Measurements from ENCODE around the gene SLC6A14.

DNA sequence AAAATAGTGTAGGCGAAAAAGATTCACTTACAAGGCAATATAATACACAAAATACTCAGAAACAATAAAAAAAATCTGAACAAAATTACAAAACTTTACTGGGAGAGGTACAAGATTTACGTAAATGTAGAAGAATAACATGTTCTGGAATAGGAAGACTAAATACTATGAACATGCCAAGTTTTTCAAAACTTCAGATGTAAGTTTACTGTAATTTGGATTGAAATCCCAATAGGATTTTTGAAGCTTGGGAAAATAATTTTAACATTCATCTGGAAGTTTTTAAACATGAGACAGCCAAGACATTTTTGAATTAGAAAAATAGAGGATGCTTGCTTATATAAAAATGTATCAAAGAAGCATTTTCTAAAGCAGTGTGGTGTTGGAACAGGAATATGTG lies 56.9 kb downstream of the SLC6A14 start:
- TF ChIP-seq CTCF (conservative IDR thresholded peaks at IDR 0.05; ENCODE audit: low read depth in 2 of 2) = no peak
- TF ChIP-seq ZNF331 (CRISPR knock-in tag; IDR thresholded peaks at IDR 0.05; ENCODE audit: low read depth) = no peak
- no peak for TF ChIP-seq EZH2 (IDR thresholded peaks at IDR 0.05; ENCODE audit: low read depth, unreplicated experiment)
- TF ChIP-seq, protein P1, sequence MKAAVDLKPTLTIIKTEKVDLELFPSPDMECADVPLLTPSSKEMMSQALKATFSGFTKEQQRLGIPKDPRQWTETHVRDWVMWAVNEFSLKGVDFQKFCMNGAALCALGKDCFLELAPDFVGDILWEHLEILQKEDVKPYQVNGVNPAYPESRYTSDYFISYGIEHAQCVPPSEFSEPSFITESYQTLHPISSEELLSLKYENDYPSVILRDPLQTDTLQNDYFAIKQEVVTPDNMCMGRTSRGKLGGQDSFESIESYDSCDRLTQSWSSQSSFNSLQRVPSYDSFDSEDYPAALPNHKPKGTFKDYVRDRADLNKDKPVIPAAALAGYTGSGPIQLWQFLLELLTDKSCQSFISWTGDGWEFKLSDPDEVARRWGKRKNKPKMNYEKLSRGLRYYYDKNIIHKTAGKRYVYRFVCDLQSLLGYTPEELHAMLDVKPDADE (IDR thresholded peaks at IDR 0.05) = no peak
- TF ChIP-seq POLR2AphosphoS5 (IDR thresholded peaks at IDR 0.05; ENCODE audit: low read depth) = no peak
- no peak for TF ChIP-seq EZH2phosphoT487 (IDR thresholded peaks at IDR 0.05; ENCODE audit: unreplicated experiment)
- no peak for TF ChIP-seq CREB1 (CRISPR knock-in tag; IDR thresholded peaks at IDR 0.05; ENCODE audit: low read depth)
- TF ChIP-seq, protein P2, sequence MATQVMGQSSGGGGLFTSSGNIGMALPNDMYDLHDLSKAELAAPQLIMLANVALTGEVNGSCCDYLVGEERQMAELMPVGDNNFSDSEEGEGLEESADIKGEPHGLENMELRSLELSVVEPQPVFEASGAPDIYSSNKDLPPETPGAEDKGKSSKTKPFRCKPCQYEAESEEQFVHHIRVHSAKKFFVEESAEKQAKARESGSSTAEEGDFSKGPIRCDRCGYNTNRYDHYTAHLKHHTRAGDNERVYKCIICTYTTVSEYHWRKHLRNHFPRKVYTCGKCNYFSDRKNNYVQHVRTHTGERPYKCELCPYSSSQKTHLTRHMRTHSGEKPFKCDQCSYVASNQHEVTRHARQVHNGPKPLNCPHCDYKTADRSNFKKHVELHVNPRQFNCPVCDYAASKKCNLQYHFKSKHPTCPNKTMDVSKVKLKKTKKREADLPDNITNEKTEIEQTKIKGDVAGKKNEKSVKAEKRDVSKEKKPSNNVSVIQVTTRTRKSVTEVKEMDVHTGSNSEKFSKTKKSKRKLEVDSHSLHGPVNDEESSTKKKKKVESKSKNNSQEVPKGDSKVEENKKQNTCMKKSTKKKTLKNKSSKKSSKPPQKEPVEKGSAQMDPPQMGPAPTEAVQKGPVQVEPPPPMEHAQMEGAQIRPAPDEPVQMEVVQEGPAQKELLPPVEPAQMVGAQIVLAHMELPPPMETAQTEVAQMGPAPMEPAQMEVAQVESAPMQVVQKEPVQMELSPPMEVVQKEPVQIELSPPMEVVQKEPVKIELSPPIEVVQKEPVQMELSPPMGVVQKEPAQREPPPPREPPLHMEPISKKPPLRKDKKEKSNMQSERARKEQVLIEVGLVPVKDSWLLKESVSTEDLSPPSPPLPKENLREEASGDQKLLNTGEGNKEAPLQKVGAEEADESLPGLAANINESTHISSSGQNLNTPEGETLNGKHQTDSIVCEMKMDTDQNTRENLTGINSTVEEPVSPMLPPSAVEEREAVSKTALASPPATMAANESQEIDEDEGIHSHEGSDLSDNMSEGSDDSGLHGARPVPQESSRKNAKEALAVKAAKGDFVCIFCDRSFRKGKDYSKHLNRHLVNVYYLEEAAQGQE (IDR thresholded peaks at IDR 0.05; ENCODE audit: unreplicated experiment) = no peak
- TF ChIP-seq STAT1 (IDR thresholded peaks at IDR 0.05; ENCODE audit: unreplicated experiment) = no peak

Measured in GM23338 (cell line).